Measurements from ENCODE around the gene PRKCA.

- no peak for TF ChIP-seq MAX (IDR thresholded peaks at IDR 0.05)
- TF ChIP-seq CTCF (IDR thresholded peaks at IDR 0.05; ENCODE audit: low read depth, low read length, missing input control) = no peak
- no peak for TF ChIP-seq REST (IDR thresholded peaks at IDR 0.05)
- TF ChIP-seq TAF1 (conservative IDR thresholded peaks at IDR 0.05) = no peak
- no peak for TF ChIP-seq FOXA1 (IDR thresholded peaks at IDR 0.05)
- no peak for TF ChIP-seq ATF3 (IDR thresholded peaks at IDR 0.05)
- TF ChIP-seq SP1 (IDR thresholded peaks at IDR 0.05) = no peak
- no peak for TF ChIP-seq GABPA (IDR thresholded peaks at IDR 0.05 in 1 of 2, conservative IDR thresholded peaks at IDR 0.05 in 1 of 2)
- TF ChIP-seq YY1 (IDR thresholded peaks at IDR 0.05) = peak; percentile 59
- TF ChIP-seq RAD21 (IDR thresholded peaks at IDR 0.05) = no peak
These were observed 244.9 kb downstream of the PRKCA start for GRCh38 chr17:66547151-66547865.

Measured in liver (tissue), 3 donors.